Activated CD4-positive, alpha-beta T cell treated with anti-CD3 and anti-CD28 coated beads, Interleukin-2, amount 50 U/mL, for 1 hour (primary cell): ENCODE measurements around the gene WIZ.
A peak's percentile ranks its signal among the peaks of the same experiment; 100 is the strongest.

Experiments used
- DNase-seq: peaks from one replicate; pipeline ENCODE4 v3.0.0-alpha.2; 2020

Gene WIZ

GRCh38 chr19:15464394-15465385 lies 14.9 kb upstream of the WIZ start, which contains the start of gene RASAL3:
RASAL3 (minus strand) TSS chr19:15464544; CDS start chr19:15464358, 186 bp downstream.
- peak; percentile 70 for DNase-seq

- DNase-seq = peak; percentile 76
These were observed 14.2 kb upstream of the WIZ start for GRCh38 chr19:15463861-15464371.

GRCh38 chr19:15461694-15462093 lies 11.9 kb upstream of the WIZ start:
- DNase-seq = no peak

- no peak for DNase-seq
These were observed 8.1 kb upstream of the WIZ start for GRCh38 chr19:15457701-15458484.

GRCh38 chr19:15456871-15457700 lies 7.3 kb upstream of the WIZ start:
- no peak for DNase-seq

- DNase-seq = no peak
These were observed 6.7 kb upstream of the WIZ start for GRCh38 chr19:15456441-15456840.

GRCh38 chr19:15455996-15456395 lies 6.2 kb upstream of the WIZ start:
- DNase-seq = no peak

GRCh38 chr19:15453906-15454860 lies 4.4 kb upstream of the WIZ start:
- DNase-seq = no peak

- no peak for DNase-seq
These were observed 3.4 kb upstream of the WIZ start for GRCh38 chr19:15453091-15453578.

GRCh38 chr19:15452111-15453047 lies 2.6 kb upstream of the WIZ start:
- DNase-seq = peak; percentile 8

- no peak for DNase-seq
These were observed 753 bp upstream of the WIZ start for GRCh38 chr19:15450528-15450890.

- peak; percentile 5 for DNase-seq
These were observed 757 bp downstream of the WIZ start for GRCh38 chr19:15448778-15449619.

GRCh38 chr19:15448044-15448777 lies 1.5 kb downstream of the WIZ start:
- DNase-seq = no peak

- no peak for DNase-seq
These were observed 2.7 kb downstream of the WIZ start for GRCh38 chr19:15447057-15447456.

- no peak for DNase-seq
These were observed 3.9 kb downstream of the WIZ start for GRCh38 chr19:15445807-15446376.

GRCh38 chr19:15445227-15445605 lies 4.5 kb downstream of the WIZ start:
- no peak for DNase-seq

- DNase-seq = no peak
These were observed 5.1 kb downstream of the WIZ start for GRCh38 chr19:15444505-15445226.
